ENCODE measurements around the gene GNG7. TPM values are rescaled to one million over a fixed set of nuclear protein-coding genes. Genes with fewer than 3 reads are reported as not detected.

The GNG7 gene
- polyA plus RNA-seq, 1 of the 3 experiments (the other 2 are of a cell fraction) = 2.2 TPM

- Histone ChIP-seq H2AFZ (ENCODE audit: low read depth) (no peak overlapping the region), H3K79me2 (ENCODE audit: insufficient read depth) (no peaks in the 10 kb centered on the region), H3K9me2 (no peaks in the 10 kb centered on the region), H3K27me3 (ENCODE audit: insufficient read depth) (no peaks in the 10 kb centered on the region), H3K27ac (ENCODE audit: low read depth in 2 of 2, low read length in 1 of 2) (no peak overlapping the region), H3K4me2 (no peak overlapping the region), H3K9me3 (no peaks in the 10 kb centered on the region), H3F3A (replicated peaks; ENCODE audit: insufficient read depth) (no peaks in the 10 kb centered on the region), H4K20me1 (ENCODE audit: insufficient read depth) (no peaks in the 10 kb centered on the region), H3K36me3 (replicated peaks in 1 of 2; ENCODE audit: control insufficient read depth in 1 of 2, insufficient read depth in 2 of 2, low read length in 1 of 2) (no peaks in the 10 kb centered on the region), H3K9ac (no peak overlapping the region), H3K4me1 (ENCODE audit: control insufficient read depth in 1 of 2, insufficient read depth in 2 of 2, low read depth in 1 of 2, low read length in 1 of 2) (peaks cover 0 to 3% of the 10 kb centered on the region in 2 experiments; a peak in 1 of 4 replicates), H3K4me3 (ENCODE audit: low read depth in 2 of 2, low read length in 1 of 2) (no peak overlapping the region)
- WGBS (ENCODE audit: low lambda C conversion rate) = 74% methylated on average over 6 of the region's 6 CpGs
- CTCF ChIA-PET = interaction anchor here (1.1 to 14.2 kb wide), 5 partner anchors 9 to 148 kb away, joined by 3 to 309 read pairs (median 35); partner anchors contain the start of gene GADD45B
- POLR2A ChIA-PET = no interaction called here
- DNase-seq = no peak
- TF ChIP-seq FOSL2 (IDR thresholded peaks at IDR 0.05; ENCODE audit: borderline replicate concordance, low read depth) = no peak
- TF ChIP-seq SMC3 (IDR thresholded peaks at IDR 0.05; ENCODE audit: low read depth, low read length) = no peak
- TF ChIP-seq RFX5 (IDR thresholded peaks at IDR 0.05; ENCODE audit: low read length) = no peak
- no peak for TF ChIP-seq SIN3A (IDR thresholded peaks at IDR 0.05; ENCODE audit: borderline replicate concordance, low read depth, low read length)
- TF ChIP-seq GABPA (IDR thresholded peaks at IDR 0.05; ENCODE audit: low read depth) = no peak
- no peak for TF ChIP-seq FOXM1 (IDR thresholded peaks at IDR 0.05; ENCODE audit: low read depth)
- no peak for TF ChIP-seq FOXJ3 (CRISPR knock-in tag; IDR thresholded peaks at IDR 0.05)
- no peak for TF ChIP-seq MEF2A (IDR thresholded peaks at IDR 0.05; ENCODE audit: borderline replicate concordance, low read depth)
- TF ChIP-seq RCOR1 (IDR thresholded peaks at IDR 0.05; ENCODE audit: low read length) = no peak
- TF ChIP-seq EZH2phosphoT487 (IDR thresholded peaks at IDR 0.05; ENCODE audit: borderline replicate concordance, low read depth) = no peak
- TF ChIP-seq ZBTB33 (IDR thresholded peaks at IDR 0.05; ENCODE audit: borderline replicate concordance, low read depth) = no peak
- TF ChIP-seq POLR2AphosphoS5 (IDR thresholded peaks at IDR 0.05; ENCODE audit: low read depth, low read length) = no peak
Observed at GRCh38 chr19:2619076-2619475, 83.4 kb downstream of the GNG7 start.

- H3K4me3 ChIP-seq (ENCODE audit: low read depth in 2 of 2, low read length in 1 of 2) = no peak overlapping the region
- no peak overlapping the region for H3K4me2 ChIP-seq
- no peaks in the 10 kb centered on the region for H3K79me2 ChIP-seq (ENCODE audit: insufficient read depth)
- peak; percentile 46 for TF ChIP-seq RXRA (IDR thresholded peaks at IDR 0.05; ENCODE audit: borderline replicate concordance, low read depth)
- no peak for TF ChIP-seq MXI1 (IDR thresholded peaks at IDR 0.05; ENCODE audit: low read depth, low read length)
- no peak for TF ChIP-seq USF2 (IDR thresholded peaks at IDR 0.05; ENCODE audit: borderline replicate concordance, low read depth, low read length)
- TF ChIP-seq NRF1 (IDR thresholded peaks at IDR 0.05; ENCODE audit: low read depth, low read length) = no peak
- no peak for TF ChIP-seq TCF12 (IDR thresholded peaks at IDR 0.05)
- H3K9me2 ChIP-seq = no peaks in the 10 kb centered on the region
- no peak overlapping the region for H3K27ac ChIP-seq (ENCODE audit: low read depth in 2 of 2, low read length in 1 of 2)
- POLR2A ChIA-PET = no interaction called here
- no peaks in the 10 kb centered on the region for H3F3A ChIP-seq (replicated peaks; ENCODE audit: insufficient read depth)
- WGBS (ENCODE audit: low lambda C conversion rate) = 58% methylated on average over 10 of the region's 10 CpGs
- peaks cover 0 to 3% of the 10 kb centered on the region in 2 experiments; a peak in 1 of 4 replicates for H3K4me1 ChIP-seq (ENCODE audit: control insufficient read depth in 1 of 2, insufficient read depth in 2 of 2, low read depth in 1 of 2, low read length in 1 of 2)
- no peak overlapping the region for H3K9ac ChIP-seq
- DNase-seq = no peak
- H4K20me1 ChIP-seq (ENCODE audit: insufficient read depth) = no peaks in the 10 kb centered on the region
- CTCF ChIA-PET = interaction anchor here (1.1 to 14.2 kb wide), 5 partner anchors 8 to 148 kb away, joined by 3 to 309 read pairs (median 35); partner anchors contain the start of gene GADD45B
- H3K9me3 ChIP-seq = no peaks in the 10 kb centered on the region
- H3K27me3 ChIP-seq (ENCODE audit: insufficient read depth) = no peaks in the 10 kb centered on the region
- no peaks in the 10 kb centered on the region for H3K36me3 ChIP-seq (replicated peaks in 1 of 2; ENCODE audit: control insufficient read depth in 1 of 2, insufficient read depth in 2 of 2, low read length in 1 of 2)
- H2AFZ ChIP-seq (ENCODE audit: low read depth) = no peak overlapping the region
Observed at GRCh38 chr19:2618611-2619010, 83.9 kb downstream of the GNG7 start.
